Measurements from ENCODE around the gene APBB1.
"Not testable (repeated sequence)": the region's sequence is repeated elsewhere in the genome, so short reads cannot be mapped to it uniquely, and the experiment has no call there.

The APBB1 gene

GRCh38 chr11:6405052-6405667 is 13.7 kb downstream of the APBB1 start:
- H3K4me3 ChIP-seq (ENCODE audit: low read length), result no peak overlapping the region
- TF ChIP-seq ZNF274 (IDR thresholded peaks at IDR 0.05; ENCODE audit: low read depth, low read length), result no peak

GRCh38 chr11:6404342-6405051 is 14.4 kb downstream of the APBB1 start:
- H3K4me3 ChIP-seq (ENCODE audit: low read length), result no peak overlapping the region
- no peak for TF ChIP-seq ZNF274 (IDR thresholded peaks at IDR 0.05; ENCODE audit: low read depth, low read length)

GRCh38 chr11:6403539-6403938 is 15.4 kb downstream of the APBB1 start:
- H3K4me3 ChIP-seq (ENCODE audit: low read length), result no peak overlapping the region
- TF ChIP-seq ZNF274 (IDR thresholded peaks at IDR 0.05; ENCODE audit: low read depth, low read length), result no peak

- no peak overlapping the region; the same call in 1 of the 2 replicates for H3K4me3 ChIP-seq (ENCODE audit: low read length)
- TF ChIP-seq ZNF274 (IDR thresholded peaks at IDR 0.05; ENCODE audit: low read depth, low read length), result no peak
These were observed 16.3 kb downstream of the APBB1 start for GRCh38 chr11:6402561-6402981.

GRCh38 chr11:6402061-6402470 is 16.8 kb downstream of the APBB1 start:
- no peak for TF ChIP-seq ZNF274 (IDR thresholded peaks at IDR 0.05; ENCODE audit: low read depth, low read length)
- no peak overlapping the region; the same call in 1 of the 2 replicates for H3K4me3 ChIP-seq (ENCODE audit: low read length)

- TF ChIP-seq ZNF274 (IDR thresholded peaks at IDR 0.05; ENCODE audit: low read depth, low read length), result no peak
- no peak overlapping the region for H3K4me3 ChIP-seq (ENCODE audit: low read length)
These were observed 17.4 kb downstream of the APBB1 start for GRCh38 chr11:6401464-6401863.

- no peak overlapping the region for H3K4me3 ChIP-seq (ENCODE audit: low read length)
- TF ChIP-seq ZNF274 (IDR thresholded peaks at IDR 0.05; ENCODE audit: low read depth, low read length), result no peak
These were observed 18.2 kb downstream of the APBB1 start for GRCh38 chr11:6400431-6401345.

- no peak overlapping the region for H3K4me3 ChIP-seq (ENCODE audit: low read length)
- no peak for TF ChIP-seq ZNF274 (IDR thresholded peaks at IDR 0.05; ENCODE audit: low read depth, low read length)
These were observed 21.3 kb downstream of the APBB1 start for GRCh38 chr11:6397636-6398035.

GRCh38 chr11:6397156-6397555 is 21.7 kb downstream of the APBB1 start:
- H3K4me3 ChIP-seq (ENCODE audit: low read length), result no peak overlapping the region
- no peak for TF ChIP-seq ZNF274 (IDR thresholded peaks at IDR 0.05; ENCODE audit: low read depth, low read length)

GRCh38 chr11:6395470-6396060 is 23.3 kb downstream of the APBB1 start:
- TF ChIP-seq ZNF274 (IDR thresholded peaks at IDR 0.05; ENCODE audit: low read depth, low read length), result no peak
- no peak overlapping the region for H3K4me3 ChIP-seq (ENCODE audit: low read length)

GRCh38 chr11:6393989-6394670 is 24.8 kb downstream of the APBB1 start:
- no peak for TF ChIP-seq ZNF274 (IDR thresholded peaks at IDR 0.05; ENCODE audit: low read depth, low read length)
- no peak overlapping the region for H3K4me3 ChIP-seq (ENCODE audit: low read length)

GRCh38 chr11:6392251-6392650 is 26.6 kb downstream of the APBB1 start:
- H3K4me3 ChIP-seq (ENCODE audit: low read length), result not testable (repeated sequence)

GRCh38 chr11:6391537-6392134 is 27.3 kb downstream of the APBB1 start:
- TF ChIP-seq ZNF274 (IDR thresholded peaks at IDR 0.05; ENCODE audit: low read depth, low read length), result no peak
- H3K4me3 ChIP-seq (ENCODE audit: low read length), result no peak overlapping the region
